ENCODE results near the gene TNP2.

TNP2 gene

DNA sequence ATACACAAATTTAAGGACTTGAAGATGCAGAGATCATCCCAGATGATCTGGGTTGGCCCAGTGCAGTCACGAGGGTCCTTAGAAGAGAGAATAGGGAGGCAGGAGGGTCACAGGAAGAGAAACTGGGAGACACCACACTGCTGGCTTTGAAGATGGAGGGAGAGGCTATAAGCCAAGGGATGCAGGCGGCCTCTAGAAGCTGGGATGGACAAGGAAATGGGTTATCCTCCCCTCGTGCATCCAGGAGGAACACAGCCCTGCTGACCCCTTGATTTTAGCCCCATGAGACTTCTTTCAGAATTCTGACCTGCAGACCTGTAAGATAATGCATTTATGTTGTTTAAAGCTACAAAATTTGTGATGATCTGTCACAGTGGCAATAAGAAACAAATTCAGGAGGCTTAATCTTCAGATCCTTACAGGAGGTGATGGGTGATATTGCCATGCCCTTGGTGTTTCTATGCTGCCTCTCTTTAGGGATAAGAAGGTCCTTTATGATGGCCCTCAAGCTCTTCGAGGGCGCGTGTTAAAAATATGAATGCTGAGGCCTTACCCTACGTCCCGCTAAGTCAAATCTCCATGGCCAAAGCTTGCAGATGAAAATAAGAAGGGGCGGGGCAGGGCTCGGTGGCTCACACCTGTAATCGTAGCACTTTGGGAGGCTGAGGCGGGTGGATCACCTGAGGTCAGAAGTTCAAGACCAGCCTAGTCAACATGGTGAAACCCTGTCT is 8.6 kb upstream of the TNP2 start:
- Histone ChIP-seq H3K9ac (ENCODE audit: low read length) (no peak overlapping the region), H3K4me1 (ENCODE audit: insufficient read depth, low read length, severe bottlenecking) (peaks cover 13% of the 10 kb centered on the region), H2AFZ (ENCODE audit: low read length) (no peak overlapping the region), H4K20me1 (ENCODE audit: insufficient read depth, low read length) (no peaks in the 10 kb centered on the region), H3F3A (ENCODE audit: insufficient read depth, low read length) (no peaks in the 10 kb centered on the region), H3K27ac (ENCODE audit: low read depth, low read length, poor library complexity, severe bottlenecking) (no peak overlapping the region), H3K4me3 (ENCODE audit: low read depth, low read length, poor library complexity, severe bottlenecking) (no peak overlapping the region), H3K9me3 (ENCODE audit: low read length) (no peaks in the 10 kb centered on the region), H3K79me2 (ENCODE audit: insufficient read depth, low read length) (no peaks in the 10 kb centered on the region), H3K36me3 (ENCODE audit: insufficient read depth, low read length) (no peaks in the 10 kb centered on the region), H3K9me2 (ENCODE audit: low read depth, low read length) (no peaks in the 10 kb centered on the region), H3K4me2 (ENCODE audit: low read length) (no peak overlapping the region), H3K27me3 (ENCODE audit: insufficient read depth, low read length) (no peaks in the 10 kb centered on the region)
- TF ChIP-seq EZH2 (IDR thresholded peaks at IDR 0.05; ENCODE audit: borderline replicate concordance, low read length), result no peak
- TF ChIP-seq, protein P1, sequence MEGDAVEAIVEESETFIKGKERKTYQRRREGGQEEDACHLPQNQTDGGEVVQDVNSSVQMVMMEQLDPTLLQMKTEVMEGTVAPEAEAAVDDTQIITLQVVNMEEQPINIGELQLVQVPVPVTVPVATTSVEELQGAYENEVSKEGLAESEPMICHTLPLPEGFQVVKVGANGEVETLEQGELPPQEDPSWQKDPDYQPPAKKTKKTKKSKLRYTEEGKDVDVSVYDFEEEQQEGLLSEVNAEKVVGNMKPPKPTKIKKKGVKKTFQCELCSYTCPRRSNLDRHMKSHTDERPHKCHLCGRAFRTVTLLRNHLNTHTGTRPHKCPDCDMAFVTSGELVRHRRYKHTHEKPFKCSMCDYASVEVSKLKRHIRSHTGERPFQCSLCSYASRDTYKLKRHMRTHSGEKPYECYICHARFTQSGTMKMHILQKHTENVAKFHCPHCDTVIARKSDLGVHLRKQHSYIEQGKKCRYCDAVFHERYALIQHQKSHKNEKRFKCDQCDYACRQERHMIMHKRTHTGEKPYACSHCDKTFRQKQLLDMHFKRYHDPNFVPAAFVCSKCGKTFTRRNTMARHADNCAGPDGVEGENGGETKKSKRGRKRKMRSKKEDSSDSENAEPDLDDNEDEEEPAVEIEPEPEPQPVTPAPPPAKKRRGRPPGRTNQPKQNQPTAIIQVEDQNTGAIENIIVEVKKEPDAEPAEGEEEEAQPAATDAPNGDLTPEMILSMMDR (IDR thresholded peaks at IDR 0.05; ENCODE audit: low read length), result no peak

- no peak overlapping the region for H3K4me3 ChIP-seq (ENCODE audit: low read depth, low read length, poor library complexity, severe bottlenecking)
- TF ChIP-seq EZH2 (IDR thresholded peaks at IDR 0.05; ENCODE audit: borderline replicate concordance, low read length), result no peak
- TF ChIP-seq, protein P1 (IDR thresholded peaks at IDR 0.05; ENCODE audit: low read length), result no peak
- no peak overlapping the region for H3K27ac ChIP-seq (ENCODE audit: low read depth, low read length, poor library complexity, severe bottlenecking)
- no peak overlapping the region for H3K9ac ChIP-seq (ENCODE audit: low read length)
- H3K79me2 ChIP-seq (ENCODE audit: insufficient read depth, low read length), result no peaks in the 10 kb centered on the region
- H3K9me2 ChIP-seq (ENCODE audit: low read depth, low read length), result no peaks in the 10 kb centered on the region
- no peak overlapping the region for H2AFZ ChIP-seq (ENCODE audit: low read length)
- H3K27me3 ChIP-seq (ENCODE audit: insufficient read depth, low read length), result no peaks in the 10 kb centered on the region
- no peaks in the 10 kb centered on the region for H4K20me1 ChIP-seq (ENCODE audit: insufficient read depth, low read length)
- peaks cover 13% of the 10 kb centered on the region for H3K4me1 ChIP-seq (ENCODE audit: insufficient read depth, low read length, severe bottlenecking)
- H3K36me3 ChIP-seq (ENCODE audit: insufficient read depth, low read length), result no peaks in the 10 kb centered on the region
- no peaks in the 10 kb centered on the region for H3F3A ChIP-seq (ENCODE audit: insufficient read depth, low read length)
- no peaks in the 10 kb centered on the region for H3K9me3 ChIP-seq (ENCODE audit: low read length)
- no peak overlapping the region for H3K4me2 ChIP-seq (ENCODE audit: low read length)
Measured at GRCh38 chr16:11276896-11277593, 7.9 kb upstream of the TNP2 start.

DNA sequence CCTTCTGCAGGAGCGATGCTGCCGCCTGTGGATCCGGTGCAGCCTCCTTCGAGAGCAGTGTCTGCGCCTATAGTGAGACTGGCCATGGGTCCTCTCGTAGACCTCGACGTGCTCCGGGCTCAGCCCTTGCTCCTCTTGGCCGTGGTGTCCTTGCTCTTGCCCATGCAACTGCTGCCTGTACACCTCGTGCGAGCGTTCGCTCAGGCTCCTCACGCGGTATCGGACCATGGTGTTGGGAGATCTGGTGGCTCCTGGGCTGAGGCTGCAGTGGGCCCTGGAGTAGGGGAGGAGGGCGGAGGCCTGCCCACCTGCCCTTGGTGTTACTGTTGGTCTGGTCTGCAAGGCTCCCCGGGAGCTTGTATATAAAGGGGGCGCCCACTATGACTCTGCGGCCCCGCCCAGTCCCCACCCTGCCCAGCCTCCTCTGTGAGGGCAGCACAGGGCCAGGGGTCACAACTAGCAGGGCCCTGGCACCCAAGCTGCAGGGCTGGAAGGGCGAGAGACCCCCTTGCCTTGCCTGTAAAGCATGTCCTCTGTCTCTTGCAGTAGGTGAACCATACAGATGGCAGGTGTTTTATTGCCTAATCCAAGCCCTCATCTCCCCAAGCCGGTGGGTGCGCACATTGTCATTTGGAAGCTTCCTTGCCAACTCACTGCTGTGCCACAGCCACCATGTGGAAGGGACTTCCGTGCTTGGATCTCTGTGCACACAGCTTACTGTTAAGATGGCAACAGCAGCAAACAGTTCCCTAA is 7.2 kb upstream of the TNP2 start, which contains the start of gene PRM2:
Gene PRM2, minus strand, starts transcription at position 338 of the 753 bp plus-strand sequence. Its CDS starts 110 bp downstream, at position 228.
- H2AFZ ChIP-seq (ENCODE audit: low read length), result no peak within 1 kb of the TSS
- no peaks in the 10 kb centered on the region for H3K9me3 ChIP-seq (ENCODE audit: low read length)
- no peaks in the 10 kb centered on the region for H3K36me3 ChIP-seq (ENCODE audit: insufficient read depth, low read length)
- H3K9me2 ChIP-seq (ENCODE audit: low read depth, low read length), result no peaks in the 10 kb centered on the region
- H3K79me2 ChIP-seq (ENCODE audit: insufficient read depth, low read length), result no peaks in the 10 kb centered on the region
- no peaks in the 10 kb centered on the region for H4K20me1 ChIP-seq (ENCODE audit: insufficient read depth, low read length)
- no peak within 1 kb of the TSS for H3K9ac ChIP-seq (ENCODE audit: low read length)
- no peaks in the 10 kb centered on the region for H3K27me3 ChIP-seq (ENCODE audit: insufficient read depth, low read length)
- H3K27ac ChIP-seq (ENCODE audit: low read depth, low read length, poor library complexity, severe bottlenecking), result no peak within 1 kb of the TSS
- H3K4me2 ChIP-seq (ENCODE audit: low read length), result no peak within 1 kb of the TSS
- TF ChIP-seq, protein P1 (IDR thresholded peaks at IDR 0.05; ENCODE audit: low read length), result no peak
- no peak for TF ChIP-seq EZH2 (IDR thresholded peaks at IDR 0.05; ENCODE audit: borderline replicate concordance, low read length)
- H3F3A ChIP-seq (ENCODE audit: insufficient read depth, low read length), result no peaks in the 10 kb centered on the region
- H3K4me1 ChIP-seq (ENCODE audit: insufficient read depth, low read length, severe bottlenecking), result peaks cover 13% of the 10 kb centered on the region
- H3K4me3 ChIP-seq (ENCODE audit: low read depth, low read length, poor library complexity, severe bottlenecking), result no peak within 1 kb of the TSS
